M059J (cell line): Measurements from ENCODE around the gene NFATC1. TPM values are rescaled to one million over a fixed set of nuclear protein-coding genes. Genes with fewer than 3 reads are reported as not detected.

Experiments
- DNase-seq: peaks from one replicate; pipeline ENCODE4 v3.0.0-alpha.2; 2012; ENCODE audit warnings: low read depth
- total RNA-seq: library from RNA; depleted of rRNA; stranded (reverse); fragments of >200 nt; shearing (Covaris generic); gene quantifications from 2 replicates; pipeline ENCODE4 v1.2.3, GENCODE V29; 2014

The NFATC1 gene
- total RNA-seq, 1 experiment from 2014 or later, result 0.79 TPM

DNA sequence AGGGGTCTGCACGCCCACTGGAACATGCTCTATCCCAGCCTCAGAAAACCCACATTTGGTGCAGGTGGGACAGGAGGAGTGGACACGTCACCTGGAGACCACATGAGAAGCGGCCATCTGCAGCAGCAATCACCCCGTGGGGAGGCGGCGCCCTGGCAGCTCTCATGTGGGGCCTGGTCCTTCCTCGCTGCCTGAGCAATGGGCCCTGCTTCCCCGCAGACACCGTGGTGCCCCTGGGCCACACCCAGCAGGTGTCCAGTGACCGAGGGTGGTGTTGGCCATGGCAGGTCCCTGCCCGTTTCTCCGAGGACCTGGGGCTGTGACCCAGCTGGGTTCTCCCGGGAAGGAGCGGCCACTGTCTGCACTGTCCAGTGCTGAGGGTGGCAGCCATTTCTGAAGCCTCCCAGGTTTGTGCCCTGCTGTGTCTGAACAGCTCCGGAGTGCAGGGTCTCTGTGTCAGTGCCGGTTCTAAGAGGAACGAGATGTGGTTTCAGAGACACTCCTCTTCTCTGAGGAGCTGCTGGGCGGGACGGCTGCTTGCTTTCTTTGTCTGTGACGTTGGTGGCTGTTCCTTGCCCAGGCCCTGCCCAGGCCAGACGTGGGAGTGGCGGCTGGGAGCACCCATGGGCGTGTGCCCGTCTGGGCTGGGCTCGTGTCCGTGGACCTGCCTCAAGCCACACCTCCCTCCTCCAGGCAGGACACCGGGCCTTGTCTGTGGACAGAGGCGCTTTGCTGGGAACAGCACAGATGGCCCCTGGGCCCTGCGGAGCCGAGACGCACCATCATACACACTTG lies 44.8 kb downstream of the NFATC1 start:
- DNase-seq, result no peak

DNA sequence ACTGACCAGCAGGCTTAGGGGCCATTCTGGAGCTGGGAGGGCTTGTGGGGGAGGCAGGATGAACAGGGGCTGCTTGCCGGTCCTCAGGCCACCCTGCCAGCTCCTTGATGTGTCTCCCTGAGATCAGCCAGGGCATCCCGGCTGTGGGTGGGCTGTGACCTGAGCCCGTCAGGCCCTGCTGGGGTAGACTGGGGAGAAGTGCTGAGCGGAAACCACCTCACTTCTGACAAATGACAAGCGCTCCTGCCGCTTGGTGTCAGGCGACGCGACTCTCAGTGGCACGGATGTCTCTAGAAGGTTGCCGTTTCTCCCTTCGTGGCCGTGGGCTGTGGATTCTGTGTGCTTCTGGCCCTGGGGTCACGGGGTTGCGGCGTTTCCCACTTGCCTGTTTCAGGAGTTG lies 45.7 kb downstream of the NFATC1 start:
- no peak for DNase-seq

DNA sequence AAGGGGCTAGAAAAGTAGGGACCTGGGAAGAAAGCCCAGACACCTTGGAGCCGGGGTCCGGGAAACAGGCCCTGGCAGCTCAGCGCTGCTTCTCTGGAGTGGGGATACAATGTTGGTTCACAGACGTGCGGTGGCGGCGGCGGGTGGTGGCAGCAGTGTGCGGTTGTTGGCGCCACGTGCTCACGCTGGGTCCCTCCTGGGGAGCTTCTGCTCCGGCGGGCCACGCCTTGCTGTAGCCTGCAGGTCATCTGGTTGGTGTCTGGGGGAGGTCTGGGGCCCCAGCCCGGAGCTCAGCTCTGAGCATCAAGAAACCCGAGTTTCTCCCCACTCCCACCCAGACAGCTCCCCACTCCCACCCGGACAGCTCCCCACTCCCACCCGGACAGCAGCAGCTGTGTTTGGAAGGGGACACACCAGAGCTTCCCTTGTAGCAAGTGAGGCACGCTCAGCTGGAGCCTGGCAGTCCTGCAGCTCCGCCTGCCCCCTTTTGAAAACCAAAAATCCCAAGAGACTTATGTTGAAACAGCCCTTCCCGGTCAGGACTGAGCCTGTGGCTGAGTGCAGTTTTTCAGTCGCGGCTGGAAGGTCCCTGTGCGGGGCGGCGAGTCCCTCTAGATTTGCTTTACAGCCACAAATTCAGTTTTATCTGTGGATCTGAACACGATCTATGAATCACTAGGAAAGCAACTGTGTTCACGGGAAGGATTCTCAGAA lies 46.9 kb downstream of the NFATC1 start:
- DNase-seq, result no peak

DNA sequence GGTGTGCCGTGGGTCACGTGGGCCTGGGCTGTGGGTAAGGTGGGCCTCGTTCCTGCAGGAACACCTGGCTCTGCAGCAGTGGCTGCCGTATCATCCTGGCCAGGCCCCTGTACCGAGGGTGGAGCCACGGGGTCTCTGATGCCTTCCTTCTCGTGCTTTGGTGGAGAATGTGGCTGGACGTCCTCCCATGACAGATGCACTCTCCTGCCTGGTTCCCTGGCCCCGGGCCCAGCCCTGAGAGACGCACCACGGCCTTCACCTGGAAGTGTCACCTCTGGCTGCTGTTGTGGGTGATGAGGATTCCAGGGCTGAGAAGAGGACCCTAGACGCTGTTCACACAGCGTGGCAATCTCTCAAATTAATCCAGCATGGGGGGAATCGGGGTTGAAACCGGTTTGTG lies 49.5 kb downstream of the NFATC1 start:
- no peak for DNase-seq

DNA sequence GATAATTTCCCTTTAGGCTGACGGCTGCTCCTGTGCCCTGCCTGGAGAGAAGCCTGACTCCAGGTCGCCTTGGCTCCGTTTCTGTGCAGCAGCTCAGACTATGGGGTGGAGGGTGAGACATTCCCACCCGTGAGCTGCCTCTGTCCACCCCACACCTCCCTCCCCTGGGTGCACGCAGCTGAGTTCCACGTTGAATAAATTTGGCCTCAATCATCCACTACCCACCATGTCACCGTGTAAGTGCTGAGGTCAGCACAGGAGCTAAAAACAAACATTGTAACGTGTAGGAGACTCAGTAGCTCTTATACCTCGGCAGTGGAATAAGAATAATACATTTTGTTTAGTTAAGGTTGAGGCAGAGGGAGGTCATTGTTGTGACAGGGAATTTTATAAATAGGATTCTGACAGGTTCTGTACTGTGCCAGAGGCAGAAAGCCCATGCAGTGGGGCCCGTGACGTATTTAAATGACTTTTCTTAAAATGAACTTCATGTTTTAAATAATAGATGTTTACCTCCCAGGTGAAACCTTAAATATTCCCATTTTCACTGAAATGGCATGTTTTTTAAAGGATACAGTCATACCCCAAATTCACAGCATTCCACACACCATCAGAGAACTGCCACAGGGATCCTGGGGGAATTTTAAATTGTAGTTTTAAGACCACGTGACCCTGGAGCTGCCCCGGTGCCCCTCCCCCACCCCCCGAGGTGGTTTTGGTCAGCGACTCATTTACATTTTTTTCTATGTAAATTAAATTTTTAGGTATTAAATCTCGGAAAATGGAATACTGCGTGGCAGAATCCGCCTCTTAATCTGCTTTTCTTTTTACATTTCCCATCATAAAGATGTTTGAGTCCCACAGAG lies 50.2 kb downstream of the NFATC1 start:
- no peak for DNase-seq

DNA sequence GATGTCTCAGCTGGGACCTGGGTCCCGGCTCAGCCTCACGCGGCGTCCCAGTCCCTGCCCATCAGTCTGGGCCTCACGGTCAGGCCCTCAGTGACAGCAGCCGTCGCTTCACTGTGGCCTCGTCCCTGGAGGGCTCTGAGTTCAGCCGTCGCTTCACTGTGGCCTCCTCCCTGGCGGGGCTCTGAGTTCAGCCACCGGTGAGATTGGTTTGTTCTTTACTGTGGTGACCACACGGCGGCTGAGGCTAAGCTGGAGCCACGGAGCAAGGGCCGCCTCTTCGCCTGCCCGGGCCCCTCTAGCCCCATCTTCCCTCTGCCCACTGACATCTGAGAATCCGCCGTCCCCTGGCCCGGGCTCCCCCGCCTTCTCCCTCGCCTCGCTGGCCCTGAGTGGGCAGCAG lies 51.2 kb downstream of the NFATC1 start:
- DNase-seq, result no peak

DNA sequence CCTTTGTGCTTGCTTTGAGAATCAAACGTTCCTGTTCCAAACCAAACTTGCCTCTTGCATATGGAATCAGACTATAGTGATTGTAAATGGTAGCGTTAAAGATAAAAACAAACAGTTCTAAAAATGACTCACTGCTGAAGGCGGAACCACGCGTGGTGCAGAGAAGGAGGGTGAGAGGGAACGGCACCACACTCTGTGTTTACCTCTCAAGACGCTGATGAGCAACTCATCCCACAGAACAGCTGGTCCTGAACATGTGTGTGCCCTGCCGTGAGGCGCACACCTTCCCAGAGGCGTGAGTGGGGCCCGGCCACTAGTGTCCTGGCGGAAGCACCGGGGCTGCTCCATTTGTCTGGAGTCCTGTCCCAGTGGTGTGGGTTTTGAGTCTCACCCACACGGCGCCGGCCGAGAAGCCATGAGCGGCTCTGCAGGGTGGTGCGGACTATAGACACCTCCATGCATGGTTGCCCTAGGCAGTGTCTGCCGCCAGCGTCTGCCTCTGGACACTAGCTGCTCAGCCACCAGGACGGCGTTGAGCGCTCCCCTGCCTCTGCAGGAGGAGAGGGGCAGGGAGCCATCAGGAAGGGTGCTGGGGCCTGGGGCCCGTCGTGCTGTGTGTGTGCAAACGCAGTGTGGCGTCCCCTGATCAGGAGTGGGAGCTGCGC lies 52.1 kb downstream of the NFATC1 start:
- DNase-seq, result no peak

DNA sequence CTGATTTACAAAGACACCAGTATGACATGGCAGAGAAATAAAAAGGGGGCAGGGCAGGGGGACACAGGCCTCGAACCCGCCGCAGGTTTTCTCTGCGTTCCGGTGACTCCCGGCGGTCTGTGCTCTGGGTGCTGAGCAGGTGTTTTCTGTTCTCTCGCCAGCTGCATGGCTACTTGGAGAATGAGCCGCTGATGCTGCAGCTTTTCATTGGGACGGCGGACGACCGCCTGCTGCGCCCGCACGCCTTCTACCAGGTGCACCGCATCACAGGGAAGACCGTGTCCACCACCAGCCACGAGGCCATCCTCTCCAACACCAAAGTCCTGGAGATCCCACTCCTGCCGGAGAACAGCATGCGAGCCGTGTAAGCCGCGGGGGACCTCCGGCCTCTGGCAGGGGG lies 52.9 kb downstream of the NFATC1 start:
- no peak for DNase-seq

DNA sequence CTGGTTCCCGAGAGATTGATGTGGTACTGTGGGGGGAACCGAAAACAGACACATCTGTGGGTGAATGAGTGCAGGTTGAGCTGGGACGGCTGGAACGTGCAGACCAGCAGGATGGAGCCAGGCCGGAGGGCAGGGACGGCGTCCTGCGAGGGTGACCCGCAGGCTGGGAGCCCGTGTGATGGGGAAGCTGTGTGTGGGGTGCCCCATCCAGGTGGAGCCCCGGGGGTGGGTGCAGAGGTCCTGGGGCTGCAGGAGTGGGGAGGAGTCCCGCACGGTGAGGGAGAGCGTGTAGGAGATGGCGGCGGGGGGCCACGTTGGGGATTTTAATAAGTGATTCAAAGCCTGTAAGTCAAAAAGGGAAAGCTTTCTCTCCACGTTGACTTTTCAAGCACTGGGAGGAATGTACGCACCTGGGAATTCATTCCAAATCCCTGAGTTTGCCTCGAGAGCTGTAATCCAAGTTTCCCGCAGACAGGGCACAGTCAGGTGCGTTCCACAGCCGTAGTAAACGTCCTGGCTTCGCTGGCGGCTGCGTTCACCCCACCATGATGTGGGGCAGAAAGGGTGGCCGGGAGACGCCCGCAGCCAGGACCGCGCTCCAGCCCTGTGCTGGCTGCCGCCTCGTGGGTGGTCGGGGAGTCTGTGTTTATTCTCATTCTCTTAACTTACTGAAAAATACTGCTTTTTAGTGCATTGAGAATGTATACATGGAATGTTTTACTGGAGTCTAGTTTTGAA lies 54.0 kb downstream of the NFATC1 start:
- DNase-seq, result no peak

DNA sequence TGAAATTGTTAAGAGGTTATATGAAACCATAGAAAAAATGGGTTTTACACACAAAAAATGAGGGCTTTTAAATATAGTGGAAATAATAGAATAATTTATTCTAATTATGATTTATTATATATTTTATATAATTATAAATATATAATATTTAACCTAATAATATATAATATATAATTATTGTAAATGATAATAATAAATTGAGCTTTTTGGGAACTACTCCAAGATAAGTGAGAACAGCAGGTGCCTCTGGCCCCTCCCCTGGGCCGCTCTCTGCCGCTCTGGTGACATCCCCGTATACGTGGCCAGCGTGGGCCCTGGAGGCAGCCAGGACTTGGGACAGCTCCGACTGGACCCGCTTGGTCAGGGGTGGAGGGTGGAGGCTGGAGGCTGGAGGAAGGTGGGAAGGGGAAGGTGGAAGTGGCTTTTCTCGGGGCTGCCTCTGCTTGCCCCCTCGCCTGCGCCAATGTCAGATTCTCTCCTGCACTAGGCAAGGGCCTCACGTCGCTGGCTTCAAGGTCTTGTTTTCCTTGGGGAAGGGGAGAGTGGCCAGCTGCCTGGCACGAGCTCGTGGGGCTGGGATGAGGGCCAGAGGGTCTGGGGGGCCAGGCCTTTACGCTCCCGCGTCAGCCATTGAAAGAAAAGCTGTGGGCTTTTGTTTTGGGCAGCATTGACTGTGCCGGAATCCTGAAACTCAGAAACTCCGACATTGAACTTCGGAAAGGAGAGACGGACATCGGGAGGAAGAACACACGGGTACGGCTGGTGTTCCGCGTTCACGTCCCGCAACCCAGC lies 54.8 kb downstream of the NFATC1 start:
- no peak for DNase-seq

DNA sequence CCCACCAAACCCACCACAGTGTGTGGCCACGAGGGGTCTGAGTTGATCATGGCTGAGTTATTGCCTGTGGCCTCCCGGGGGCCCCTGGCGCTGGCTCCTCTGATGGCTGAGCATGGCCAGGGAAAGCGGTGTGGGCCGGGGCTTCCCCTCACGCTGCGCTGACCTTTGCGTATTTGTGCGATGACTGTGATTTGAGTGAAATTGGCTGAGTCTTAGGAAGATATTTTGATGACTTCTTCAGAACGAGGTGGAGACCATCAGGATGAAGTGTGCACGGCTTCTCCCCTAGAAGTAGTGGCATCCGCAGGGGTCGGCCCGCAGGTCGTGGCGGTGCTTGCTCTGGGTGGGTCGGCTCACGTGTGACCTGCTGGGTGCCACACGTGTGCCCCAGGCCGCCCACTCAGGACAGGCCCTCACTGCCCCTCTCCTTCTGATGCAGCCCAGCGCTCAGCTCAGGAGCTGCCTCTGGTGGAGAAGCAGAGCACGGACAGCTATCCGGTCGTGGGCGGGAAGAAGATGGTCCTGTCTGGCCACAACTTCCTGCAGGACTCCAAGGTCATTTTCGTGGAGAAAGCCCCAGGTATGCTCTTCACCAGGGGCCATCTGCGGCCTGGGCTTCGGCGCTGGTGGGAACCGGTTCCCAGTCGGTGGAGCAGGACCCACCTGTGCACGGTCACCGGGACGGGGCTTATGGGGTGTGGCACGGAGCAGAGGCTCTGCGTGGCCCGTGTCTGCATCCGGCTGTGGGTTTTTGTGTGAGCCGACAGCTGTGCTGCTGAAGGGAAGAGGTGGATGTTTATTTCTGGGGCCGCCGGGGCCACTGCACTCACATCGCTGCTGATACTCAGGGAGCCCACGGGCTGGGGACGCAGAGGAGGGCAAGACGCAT lies 55.8 kb downstream of the NFATC1 start:
- no peak for DNase-seq

DNA sequence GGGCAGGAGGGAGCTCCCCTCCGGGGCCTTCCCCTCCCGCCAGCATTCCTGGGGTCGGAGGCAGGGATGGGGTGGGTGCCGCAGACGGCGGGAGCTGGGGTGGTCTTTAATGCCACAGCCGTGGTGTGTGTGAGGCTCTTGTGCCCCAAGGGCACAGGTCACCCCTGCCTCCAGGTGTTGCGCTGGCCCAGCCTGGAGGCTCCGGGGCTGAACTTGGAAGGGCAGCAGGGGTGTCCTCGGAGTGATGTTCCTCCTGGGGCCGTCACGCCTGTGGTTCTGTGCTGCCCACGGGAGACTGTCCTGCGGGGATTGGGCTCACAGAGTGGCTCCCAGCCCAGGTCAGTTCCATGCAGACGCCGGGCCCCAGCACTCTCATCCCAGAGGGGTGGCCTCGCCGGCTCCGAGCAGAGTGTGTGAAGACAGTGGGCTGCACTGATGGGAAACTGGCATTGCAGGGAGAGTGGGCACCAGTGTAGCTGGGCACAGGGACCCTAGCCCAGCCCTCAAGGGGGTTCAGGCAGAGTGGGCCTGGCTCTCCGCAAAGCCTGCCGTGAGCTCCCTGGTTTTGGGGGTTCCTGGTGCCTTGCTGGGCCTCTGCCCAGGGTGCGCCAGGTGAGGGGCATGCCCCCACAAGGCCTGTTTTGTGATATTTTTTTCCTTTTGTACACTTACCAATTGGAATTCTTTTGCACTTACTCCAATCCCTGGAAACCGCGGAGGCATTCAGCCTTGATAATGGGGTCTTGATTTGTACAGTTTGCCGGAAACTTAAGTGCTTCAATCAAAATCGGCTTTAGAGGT lies 56.7 kb downstream of the NFATC1 start:
- DNase-seq, result no peak

DNA sequence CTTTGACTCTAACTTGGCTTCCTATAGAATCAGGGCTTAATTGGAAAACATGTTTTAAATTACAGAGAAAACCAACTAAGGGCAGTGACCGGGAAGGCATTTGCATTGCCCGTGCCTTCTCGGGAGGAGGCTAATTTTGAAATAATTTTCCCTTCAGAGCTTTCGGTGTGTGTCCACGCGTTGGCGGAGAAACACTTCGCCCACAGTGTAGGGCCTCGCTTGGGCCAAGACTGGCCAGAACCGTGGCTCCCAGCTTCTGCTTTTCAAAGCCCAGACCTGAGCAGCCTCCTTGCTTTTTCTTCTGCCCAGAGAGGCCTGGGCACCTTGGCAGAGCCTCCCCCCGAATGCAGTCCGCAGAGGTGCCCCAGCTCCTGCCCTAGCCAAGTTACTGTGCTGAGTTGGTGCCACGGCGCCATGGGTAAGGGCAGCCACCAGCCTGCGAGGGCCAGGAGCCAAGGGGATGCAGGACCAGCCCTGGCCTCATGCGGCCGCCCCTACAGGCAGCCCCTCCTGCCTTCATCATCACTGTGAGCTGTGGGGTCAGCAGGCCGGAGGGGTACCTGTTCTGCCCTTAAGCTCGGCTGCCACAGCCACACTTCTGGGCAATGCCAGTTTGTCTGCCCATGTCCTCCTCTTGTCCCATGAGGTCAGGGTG lies 57.4 kb downstream of the NFATC1 start:
- no peak for DNase-seq

DNA sequence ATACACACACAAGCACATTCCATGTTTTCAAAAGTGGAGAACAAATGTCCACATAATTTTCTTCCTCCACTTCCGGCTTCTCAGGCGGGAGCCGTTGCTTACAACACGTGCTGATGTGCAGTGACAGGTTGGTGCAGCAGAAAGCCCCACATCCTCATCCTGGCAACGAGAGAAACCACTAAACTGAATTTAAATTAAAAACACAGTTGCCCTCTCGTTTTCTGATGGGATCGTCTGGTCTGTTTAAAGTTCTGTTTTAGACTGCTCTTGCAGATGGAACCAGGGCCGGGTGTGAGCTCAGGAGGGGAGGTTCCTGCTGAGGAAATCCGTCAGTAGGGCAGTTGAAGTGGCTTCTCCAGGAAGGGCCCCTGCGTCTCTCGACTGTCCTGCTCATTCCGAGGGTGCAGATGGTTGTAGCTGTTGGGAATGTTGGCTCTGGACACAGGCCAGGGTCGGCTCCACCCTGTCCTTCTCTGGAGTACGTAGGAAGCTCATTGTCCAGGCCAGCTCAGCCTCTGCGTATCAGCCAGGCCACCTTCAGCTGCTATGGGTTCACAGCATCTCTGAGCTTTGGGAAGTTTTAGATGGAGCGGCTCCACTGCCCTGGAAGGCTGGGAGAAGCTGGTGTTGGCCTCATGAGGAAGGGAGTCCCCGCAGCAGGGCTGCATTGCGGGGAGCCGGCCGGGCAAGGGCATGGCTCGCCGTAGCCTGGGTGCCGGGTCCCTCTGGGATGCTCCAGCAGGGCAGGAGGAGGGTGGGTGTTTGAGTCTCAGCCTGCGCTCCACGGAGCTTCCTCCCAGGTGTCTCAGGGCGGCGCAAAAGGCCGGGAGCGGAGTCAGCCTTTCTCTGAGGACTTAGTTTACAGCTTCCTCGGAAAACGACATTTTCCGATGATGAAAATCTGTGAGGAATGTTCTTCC lies 58.3 kb downstream of the NFATC1 start:
- DNase-seq, result no peak

DNA sequence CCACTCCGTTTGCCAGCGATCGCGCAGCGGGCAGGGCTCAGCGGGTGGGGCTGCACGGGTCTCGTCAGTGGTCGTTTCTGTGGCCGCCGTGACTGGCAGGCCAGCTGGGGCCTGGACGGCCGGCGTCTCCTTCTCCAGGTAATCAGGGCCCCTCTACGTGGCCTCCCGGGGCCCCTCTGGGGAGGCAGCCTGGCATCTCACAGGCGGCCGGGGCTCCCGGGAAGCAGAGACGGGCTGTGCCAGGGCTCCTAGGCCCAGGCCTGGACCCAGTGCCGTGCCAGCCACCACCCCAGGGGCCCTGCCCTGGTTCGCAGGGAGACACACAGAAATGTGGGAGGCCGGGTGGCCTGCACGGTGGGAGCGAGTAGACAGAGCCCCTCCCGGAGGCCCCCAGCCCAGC lies 59.5 kb downstream of the NFATC1 start:
- DNase-seq, result no peak

DNA sequence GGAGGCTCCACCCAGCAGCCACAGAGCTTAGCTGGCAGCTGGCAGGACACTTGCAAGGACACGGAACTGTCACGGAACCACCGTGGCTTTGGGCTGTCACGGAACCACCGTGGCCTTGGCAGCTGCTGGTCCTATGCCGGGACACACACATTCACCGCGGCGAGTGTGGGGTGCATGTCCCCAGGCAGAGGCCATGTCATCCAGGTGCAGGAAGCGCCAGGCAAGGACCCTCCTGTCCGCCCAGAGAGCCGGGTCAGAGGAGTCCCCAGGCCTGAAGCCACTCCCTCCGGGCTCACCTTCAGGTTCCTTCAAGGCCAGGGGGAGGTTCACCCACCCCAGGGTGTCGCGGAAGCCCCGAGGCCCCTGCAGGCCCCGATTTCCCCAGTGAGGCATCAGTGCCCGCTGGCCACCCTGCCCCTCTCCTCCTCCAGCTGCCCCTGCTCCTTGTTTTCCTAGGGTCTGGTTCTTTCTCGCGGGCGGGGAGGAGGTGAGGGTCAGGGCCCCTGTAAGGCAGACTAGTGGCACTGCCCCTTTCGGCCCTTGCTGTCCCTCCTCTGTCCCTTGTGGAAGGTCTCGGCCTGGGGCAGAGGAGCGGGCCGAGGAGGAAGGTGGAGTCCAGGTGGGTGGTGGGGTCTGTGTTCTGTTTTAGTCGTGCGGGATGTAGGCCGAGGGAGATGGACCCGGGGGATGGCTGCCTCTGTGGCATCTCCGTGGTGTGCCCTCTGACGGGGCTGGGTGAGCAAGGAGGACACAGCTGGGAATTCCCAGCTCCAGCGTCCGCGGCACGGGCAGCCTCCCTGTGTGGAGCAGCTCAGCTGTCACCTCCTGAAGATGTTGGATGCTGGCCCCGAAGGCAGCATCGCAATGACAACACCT lies 60.6 kb downstream of the NFATC1 start:
- no peak for DNase-seq
